ENCODE data around the gene RPA3. TPM values are rescaled to one million over a fixed set of nuclear protein-coding genes. Genes with fewer than 3 reads are reported as not detected.

Gene RPA3
- total RNA-seq, 1 experiment from 2014 or later = 87.5 TPM

- H2AFZ ChIP-seq (ENCODE audit: low read depth, low read length, poor library complexity, severe bottlenecking) = no peak overlapping the region
- CTCF ChIA-PET = no interaction called here
- TF ChIP-seq EGR1 (IDR thresholded peaks at IDR 0.05; ENCODE audit: low read depth) (no peak), SRF (IDR thresholded peaks at IDR 0.05; ENCODE audit: low read depth) (no peak), POLR2A (IDR thresholded peaks at IDR 0.05; ENCODE audit: borderline replicate concordance, extremely low read depth, insufficient read depth, insufficient read length) (no peak), SIN3A (IDR thresholded peaks at IDR 0.05; ENCODE audit: low read depth) (no peak), EZH2 (IDR thresholded peaks at IDR 0.05) (no peak), FOSL1 (IDR thresholded peaks at IDR 0.05; ENCODE audit: low read depth) (no peak), ZNF274 (IDR thresholded peaks at IDR 0.05; ENCODE audit: low read depth, low read length) (no peak), RAD21 (IDR thresholded peaks at IDR 0.05; ENCODE audit: low read depth) (no peak), REST (IDR thresholded peaks at IDR 0.05; ENCODE audit: low read depth) (no peak)
- TF ChIP-seq, protein P1, sequence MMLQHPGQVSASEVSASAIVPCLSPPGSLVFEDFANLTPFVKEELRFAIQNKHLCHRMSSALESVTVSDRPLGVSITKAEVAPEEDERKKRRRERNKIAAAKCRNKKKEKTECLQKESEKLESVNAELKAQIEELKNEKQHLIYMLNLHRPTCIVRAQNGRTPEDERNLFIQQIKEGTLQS (IDR thresholded peaks at IDR 0.05) = no peak
- TF ChIP-seq, protein P2, sequence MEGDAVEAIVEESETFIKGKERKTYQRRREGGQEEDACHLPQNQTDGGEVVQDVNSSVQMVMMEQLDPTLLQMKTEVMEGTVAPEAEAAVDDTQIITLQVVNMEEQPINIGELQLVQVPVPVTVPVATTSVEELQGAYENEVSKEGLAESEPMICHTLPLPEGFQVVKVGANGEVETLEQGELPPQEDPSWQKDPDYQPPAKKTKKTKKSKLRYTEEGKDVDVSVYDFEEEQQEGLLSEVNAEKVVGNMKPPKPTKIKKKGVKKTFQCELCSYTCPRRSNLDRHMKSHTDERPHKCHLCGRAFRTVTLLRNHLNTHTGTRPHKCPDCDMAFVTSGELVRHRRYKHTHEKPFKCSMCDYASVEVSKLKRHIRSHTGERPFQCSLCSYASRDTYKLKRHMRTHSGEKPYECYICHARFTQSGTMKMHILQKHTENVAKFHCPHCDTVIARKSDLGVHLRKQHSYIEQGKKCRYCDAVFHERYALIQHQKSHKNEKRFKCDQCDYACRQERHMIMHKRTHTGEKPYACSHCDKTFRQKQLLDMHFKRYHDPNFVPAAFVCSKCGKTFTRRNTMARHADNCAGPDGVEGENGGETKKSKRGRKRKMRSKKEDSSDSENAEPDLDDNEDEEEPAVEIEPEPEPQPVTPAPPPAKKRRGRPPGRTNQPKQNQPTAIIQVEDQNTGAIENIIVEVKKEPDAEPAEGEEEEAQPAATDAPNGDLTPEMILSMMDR (IDR thresholded peaks at IDR 0.05 in 2 of 3, conservative IDR thresholded peaks at IDR 0.05 in 1 of 3; ENCODE audit: borderline replicate concordance in 1 of 3, insufficient read depth in 1 of 3, low read depth in 2 of 3, low read length in 2 of 3) = no peak
- TF ChIP-seq, protein P3, sequence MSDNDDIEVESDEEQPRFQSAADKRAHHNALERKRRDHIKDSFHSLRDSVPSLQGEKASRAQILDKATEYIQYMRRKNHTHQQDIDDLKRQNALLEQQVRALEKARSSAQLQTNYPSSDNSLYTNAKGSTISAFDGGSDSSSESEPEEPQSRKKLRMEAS (IDR thresholded peaks at IDR 0.05) = no peak
- H3K4me3 ChIP-seq (replicated peaks in 1 of 2; ENCODE audit: low read depth in 1 of 2, low read length in 2 of 2) = no peak overlapping the region
- no peak overlapping the region for H3K4me2 ChIP-seq (ENCODE audit: low read length)
- no peak overlapping the region for H3K9ac ChIP-seq (ENCODE audit: low read length)
- H3K9me2 ChIP-seq (ENCODE audit: insufficient read depth) = no peaks in the 10 kb centered on the region
- H4K20me1 ChIP-seq (ENCODE audit: insufficient read depth) = no peaks in the 10 kb centered on the region
- RAD21 ChIA-PET (ENCODE audit: low non-redundant PET in 1 of 2, low total read pairs in 2 of 2, uncharacterized antibody in 2 of 2, unreplicated experiment in 2 of 2) = no interaction called here
- no peaks in the 10 kb centered on the region for H3K27me3 ChIP-seq (ENCODE audit: insufficient read depth, low read length)
- POLR2A ChIA-PET = no interaction called here
- BruUV-seq (replicated peaks) = no TSS peak
- no peaks in the 10 kb centered on the region for H3K36me3 ChIP-seq (ENCODE audit: control insufficient read depth in 1 of 2, insufficient read depth in 2 of 2, low read length in 2 of 2)
- DNase-seq (ENCODE audit: low read depth, low spot score) (no peak), ATAC-seq (no peak)
- no peaks in the 10 kb centered on the region for H3K4me1 ChIP-seq (ENCODE audit: control insufficient read depth in 1 of 2, insufficient read depth in 2 of 2, low read length in 2 of 2)
- no peaks in the 10 kb centered on the region for H3K79me2 ChIP-seq (ENCODE audit: insufficient read depth, low read length)
- H3K27ac ChIP-seq (ENCODE audit: low read depth, low read length) = no peak overlapping the region
- H3K9me3 ChIP-seq (ENCODE audit: control insufficient read depth in 1 of 2, insufficient read depth in 1 of 2, low read depth in 1 of 2, low read length in 2 of 2) = no peaks in the 10 kb centered on the region
- intact Hi-C loops (cut with micrococcal nuclease) = no loop called here
Observed at GRCh38 chr7:7739204-7740036, 21.0 kb upstream of the RPA3 start.

Data from HCT116 (cell line).